NCI-H1105 (cell line): ENCODE measurements around the gene RBP7.
A peak's percentile ranks its signal among the peaks of the same experiment; 100 is the strongest.

Experiments
- DNase-seq: peaks from one replicate; lab custom pipeline; 2025; lab: John Stamatoyannopoulos, UW

The RBP7 gene

DNA sequence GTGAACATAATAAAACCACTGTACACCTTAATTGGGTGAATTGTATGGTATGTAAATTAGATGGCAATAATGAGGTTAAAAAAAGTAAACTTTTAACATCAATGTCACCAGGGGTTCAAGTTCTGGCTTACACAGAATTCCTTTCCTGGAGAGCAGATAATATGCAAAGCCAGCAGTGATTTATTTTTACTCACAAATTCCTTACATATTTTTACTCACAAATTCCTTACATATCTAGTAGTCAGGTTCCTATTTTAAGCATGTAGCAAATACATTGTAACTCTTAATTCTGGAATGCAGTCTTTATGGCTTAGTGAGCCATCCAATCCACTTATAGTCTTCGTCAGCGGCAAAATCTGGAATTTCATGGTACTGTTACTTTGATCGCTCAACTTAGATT is 34.4 kb downstream of the RBP7 start:
- no peak for DNase-seq

DNA sequence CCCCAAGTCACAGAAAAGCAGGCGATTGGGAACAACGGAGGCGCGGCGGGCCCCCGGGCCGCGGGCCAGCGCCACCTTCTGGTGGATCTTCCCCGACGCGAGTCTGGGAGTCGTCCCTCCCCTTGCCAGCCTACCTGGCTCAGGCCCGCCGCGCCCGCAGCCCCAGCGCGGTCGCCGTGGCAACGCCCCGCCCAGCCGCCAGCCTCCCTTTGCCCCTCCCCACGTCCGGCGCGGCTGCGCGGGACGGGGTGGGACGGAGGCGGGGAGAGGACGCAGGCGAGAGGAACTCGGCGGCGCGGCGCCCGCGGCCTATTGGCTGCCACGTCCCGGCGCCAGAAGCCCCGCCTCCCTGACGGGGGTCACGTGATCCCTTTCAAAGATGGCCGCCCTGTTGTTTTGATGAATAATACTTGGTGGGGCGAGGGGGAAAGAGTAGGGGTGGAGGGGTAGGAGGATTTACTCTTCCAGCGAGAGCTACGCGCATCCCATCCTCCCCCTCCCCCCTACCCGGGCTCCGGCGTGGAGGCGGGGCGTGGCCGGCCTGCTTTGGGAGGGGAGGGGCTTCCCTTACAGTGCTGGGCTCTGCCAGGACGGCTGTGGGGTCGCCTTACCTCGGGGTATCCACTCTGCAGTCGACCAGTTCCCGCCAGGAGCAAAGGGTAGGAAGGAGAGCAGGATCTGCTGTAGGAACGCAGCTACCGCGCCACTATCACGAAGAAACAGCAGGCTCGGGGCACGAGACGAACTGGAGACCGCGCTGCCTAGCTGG is 35.7 kb downstream of the RBP7 start, which contains the start of gene UBE4B:
TSS of gene UBE4B (plus strand) at position 369 of the 769 bp plus-strand sequence. CDS start 713 bp downstream, outside the sequence.
- peak; percentile 99 for DNase-seq

DNA sequence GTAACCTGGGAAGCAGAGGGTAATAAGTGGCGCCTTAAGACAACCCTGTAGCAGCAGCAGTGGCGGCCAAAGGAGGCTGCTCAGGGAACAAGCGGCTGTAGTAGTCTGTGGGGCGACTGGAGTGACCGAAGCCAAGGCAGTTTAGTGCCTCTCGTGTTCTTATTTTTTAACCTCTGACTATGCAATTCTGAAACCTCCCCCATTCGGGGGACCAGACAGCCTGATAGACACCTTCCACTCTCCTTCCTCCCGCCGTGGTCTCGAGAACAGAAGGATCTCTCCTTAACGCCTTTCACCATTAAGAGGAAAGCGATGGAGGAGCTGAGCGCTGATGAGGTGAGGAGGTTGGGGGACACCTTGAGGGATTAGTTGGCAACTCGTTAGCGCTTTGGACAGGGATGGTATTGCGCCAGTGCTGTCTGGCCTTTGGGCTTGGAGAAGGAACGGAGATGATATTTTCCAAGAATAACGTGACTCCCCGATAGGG is 36.4 kb downstream of the RBP7 start:
- DNase-seq = peak; percentile 32

DNA sequence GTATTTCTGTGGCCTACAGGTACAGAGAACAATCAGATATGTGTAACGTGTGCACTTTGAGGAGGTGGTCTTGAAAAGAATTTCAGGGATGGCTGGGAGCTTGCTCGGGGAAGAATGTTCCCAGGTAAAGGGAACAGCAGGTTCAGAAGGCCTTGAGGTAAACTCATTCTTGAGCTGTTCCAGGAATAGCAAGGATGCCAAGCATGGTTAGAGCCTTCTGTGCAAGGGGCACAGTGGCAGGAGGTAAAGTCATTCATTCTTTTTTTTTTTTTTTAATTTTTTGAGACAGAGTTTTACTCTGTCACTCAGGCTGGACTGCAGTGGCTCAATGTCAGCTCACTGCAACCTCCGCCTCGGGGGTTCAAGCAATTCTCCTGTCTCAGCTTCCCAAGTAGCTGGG is 45.7 kb downstream of the RBP7 start:
- no peak for DNase-seq

DNA sequence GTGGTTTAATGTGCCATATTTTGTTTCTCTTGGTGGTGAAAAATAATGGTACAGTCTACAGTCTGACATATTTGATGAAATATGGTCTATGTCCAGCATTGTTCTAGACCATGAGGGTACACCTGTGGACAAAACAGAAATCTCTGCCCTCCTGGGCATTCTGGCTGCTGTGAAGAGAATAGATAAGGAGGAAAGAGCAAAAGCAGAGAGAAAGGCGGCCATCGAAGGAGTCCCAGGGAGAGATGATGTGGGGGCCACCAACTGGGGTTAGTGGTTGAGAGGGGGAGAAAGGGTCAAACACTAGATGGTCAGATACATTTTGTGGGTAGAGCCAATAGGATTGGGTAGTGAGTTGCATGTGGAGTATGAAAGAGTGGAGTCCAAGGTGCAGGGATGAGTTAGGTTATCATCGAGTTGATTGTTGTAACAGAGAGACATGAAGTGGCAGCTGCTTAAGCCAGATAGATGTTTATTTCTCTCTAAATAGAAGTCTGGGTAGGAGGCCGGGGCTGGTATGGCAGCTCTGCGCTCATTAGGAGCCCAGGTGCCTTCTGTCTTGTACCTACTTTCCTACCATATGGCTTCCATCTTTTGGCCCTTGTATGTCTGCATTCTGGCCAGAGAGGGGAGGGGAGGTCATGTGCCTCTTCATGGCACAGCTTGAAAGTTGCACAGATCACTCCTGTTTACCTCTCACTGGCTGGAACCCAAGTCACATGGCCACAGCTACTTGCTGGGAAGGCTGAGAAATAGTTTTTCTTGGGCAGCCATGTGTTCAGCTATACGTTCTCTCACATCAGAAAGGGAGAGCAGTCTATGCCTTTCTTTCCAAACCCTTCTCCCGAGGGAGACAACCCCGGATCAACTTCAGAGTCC is 48.7 kb downstream of the RBP7 start:
- no peak for DNase-seq

DNA sequence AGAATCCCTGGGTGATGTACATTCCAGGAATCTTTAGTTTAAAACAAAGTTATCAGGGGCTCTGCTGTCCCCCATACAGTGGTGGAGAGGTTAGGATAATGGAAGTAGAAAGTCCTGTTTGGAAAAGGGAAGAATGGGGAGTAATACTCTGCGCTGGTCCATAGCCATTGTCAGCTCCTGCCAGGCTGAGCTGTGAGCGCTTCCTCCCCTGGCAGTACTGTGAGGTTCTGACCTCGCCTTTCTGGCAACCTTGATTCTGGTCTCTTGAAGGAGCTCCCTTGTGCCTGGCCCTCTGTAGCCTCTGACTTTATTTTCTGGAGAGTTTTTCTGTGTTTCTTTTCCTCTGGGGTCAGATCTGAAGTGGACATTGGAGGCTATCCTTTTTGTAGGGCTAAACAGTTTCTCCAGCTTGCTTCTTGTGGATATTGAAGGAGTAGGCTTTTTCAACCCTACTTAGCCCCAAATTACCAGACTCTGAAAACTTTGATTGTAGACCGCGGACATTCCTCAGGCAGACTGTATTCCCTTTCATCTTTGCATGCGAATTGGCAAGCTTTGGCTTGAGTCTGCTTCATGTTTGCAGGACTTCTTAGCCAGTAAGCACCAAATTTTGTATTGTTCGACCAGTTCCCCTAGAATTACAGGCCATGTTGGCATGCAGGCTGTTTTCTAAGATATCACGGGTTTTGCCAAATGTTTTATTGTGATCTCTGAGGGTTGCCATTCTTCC is 49.5 kb downstream of the RBP7 start:
- DNase-seq = no peak

DNA sequence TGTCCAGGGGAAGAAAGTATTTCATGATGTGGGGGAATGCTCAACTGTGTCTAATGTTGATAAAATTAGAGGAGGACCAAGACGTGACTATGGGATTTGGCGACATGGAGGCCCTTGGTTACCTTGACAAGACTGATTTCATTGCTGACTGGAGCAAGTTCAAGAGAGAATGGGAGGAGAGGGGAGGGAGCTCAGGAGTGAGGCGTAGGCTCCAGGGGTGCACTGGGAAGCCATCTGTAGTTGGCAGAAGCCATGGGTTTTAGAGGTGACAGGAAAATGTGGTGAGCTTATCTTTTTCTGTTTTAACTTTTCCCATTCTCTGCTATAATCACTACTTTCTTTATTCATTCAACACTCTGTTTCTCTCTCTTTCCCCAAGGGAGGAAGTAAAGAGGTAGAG is 51.6 kb downstream of the RBP7 start:
- no peak for DNase-seq

DNA sequence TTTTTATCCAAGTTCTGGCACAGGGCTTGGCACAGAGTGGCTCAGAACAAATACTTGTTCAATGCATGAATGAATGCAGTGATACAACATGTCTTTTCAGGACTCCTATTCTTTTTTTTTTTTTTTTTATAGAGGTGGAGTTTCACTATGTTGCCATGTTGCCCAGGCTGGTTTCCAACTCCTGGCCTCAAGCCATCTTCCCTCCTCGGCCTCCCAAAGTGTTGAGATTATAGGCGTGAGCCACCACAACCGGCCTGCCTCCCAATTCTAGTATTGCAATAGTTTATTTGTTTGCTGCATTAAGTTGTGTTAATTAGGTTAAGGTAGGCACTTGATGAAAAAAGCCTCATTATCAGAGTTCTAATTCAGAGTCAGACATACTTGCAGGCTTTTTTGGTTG is 53.6 kb downstream of the RBP7 start:
- DNase-seq = no peak

DNA sequence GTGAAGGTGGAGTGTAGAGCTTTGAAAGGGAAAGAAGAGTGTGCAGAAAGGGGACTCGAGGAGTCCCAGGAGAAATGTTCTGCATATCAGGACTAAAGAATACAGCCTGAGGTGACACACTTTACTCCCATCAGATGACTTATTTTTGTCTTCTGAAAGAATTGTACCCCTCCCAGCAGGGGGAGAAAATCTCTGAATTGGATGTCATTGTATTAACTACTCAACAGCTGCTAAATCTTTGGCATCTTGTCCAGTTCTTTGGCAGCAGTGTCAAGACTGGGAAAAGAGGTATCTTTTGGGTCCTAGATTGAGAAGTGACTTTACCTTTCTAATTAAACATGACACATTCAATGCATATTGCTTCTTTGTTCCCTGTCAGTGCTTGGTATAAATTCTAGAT is 54.6 kb downstream of the RBP7 start:
- no peak for DNase-seq

DNA sequence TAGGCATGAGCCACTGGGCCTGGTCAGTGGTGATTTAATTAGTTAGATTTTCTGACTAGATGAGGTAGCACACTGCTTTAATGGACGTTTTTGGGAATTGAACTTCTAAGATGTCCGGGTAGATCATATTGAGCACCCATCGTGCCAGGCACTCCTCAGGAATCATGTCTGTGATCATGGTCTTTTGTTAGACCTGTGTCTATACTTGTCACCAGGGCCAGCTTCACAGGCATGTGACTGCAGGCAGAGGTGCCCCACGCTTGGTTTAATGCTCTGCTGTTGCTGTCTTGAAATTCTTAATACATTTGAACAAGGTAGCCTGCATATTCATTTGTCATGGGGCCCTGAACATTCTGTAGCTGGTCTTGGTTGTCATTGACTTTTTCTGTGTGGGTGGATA is 55.3 kb downstream of the RBP7 start:
- no peak for DNase-seq

DNA sequence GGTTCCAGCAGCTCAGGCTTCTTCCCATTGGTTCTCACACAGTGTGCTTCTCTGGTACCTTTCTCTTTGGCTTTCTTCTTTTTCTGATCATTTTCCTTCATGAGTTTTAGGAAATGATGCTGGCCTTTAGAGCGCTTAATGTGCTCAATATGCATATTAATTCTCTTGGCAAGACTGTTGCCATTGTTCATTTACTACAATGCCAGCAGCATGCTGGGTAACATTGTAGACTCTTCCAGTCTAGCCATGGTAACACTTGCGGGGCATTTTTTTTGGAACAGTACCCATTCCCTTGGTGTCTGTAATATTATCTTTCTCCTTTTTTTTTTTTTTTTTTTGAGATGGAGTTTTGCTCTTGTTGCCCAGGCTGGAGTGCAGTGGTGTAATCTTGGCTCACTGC is 57.4 kb downstream of the RBP7 start:
- no peak for DNase-seq

DNA sequence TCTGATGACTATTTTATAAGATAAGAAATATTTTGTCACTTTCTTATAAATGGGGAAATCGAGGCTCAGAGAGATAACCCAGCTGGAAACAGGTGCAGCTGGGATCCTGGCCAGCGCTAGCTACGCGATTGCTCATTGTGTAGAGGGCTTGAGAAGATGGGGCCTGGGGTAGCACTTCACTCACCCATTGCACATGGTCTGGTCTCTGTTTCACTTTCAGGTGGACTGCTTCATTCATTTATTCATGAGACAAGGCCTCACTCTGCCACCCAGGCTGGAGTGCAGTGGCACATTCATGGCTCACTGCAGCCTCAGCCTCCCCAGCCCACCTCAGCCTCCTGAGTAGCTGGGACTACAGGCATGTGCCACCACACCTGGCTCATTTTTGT is 59.6 kb downstream of the RBP7 start:
- no peak for DNase-seq

DNA sequence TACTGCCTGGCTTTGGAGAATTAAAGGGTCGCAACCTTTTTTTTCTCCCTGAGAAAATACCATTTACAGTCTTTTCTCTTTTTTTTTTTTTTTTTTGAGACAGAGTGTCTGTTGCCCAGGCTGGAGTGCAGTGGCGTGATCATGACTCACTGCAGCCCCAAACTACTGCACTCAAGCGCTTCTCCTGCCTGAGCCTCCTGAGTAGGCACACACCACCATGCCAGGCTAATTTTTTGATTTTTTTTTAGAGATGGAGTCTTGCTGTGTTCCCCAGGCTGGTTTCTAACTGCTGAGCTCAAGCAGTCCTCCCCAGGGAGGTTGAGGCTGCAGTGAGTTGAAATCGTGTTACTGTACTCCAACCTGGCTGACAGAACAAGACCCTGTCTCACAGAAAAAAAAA is 60.3 kb downstream of the RBP7 start:
- DNase-seq = no peak

DNA sequence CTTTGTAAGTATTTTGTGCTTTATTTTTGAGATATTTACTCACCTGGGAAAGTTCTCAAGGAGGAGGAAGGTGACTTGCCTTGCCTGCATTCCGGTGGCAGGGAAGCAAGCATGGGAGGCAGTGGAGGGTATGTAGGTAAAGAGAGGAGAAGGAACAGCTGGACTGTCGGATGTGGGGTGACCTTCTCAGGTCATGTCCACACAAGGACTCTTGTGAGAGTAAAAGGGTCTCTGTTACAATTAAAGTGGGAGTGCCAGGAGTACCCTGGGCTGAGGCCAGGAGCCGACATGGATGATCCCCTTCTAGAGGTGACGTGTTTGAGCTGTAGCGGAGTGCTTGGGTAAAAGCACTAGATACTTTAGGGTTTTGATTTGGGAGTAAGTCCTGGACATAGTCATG is 60.8 kb downstream of the RBP7 start:
- DNase-seq = no peak

DNA sequence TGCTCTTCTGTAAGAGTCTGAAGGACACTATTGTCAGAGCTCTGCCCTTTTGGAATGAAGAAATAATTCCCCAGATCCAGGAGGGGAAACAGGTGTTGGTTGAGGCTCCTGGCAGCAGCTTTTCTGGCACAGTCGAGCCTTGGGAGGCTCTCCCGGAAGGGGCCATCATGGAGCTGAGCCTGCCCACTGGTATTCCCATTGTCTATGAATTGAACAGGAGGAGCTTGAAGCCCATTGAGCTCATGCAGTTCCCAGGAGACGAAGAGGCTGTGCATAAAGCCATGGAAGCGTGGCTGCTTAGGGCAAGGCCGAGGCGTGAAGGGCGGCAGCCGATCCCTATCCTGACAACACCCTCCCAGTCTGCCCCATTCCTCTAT is 62.3 kb downstream of the RBP7 start:
- no peak for DNase-seq

DNA sequence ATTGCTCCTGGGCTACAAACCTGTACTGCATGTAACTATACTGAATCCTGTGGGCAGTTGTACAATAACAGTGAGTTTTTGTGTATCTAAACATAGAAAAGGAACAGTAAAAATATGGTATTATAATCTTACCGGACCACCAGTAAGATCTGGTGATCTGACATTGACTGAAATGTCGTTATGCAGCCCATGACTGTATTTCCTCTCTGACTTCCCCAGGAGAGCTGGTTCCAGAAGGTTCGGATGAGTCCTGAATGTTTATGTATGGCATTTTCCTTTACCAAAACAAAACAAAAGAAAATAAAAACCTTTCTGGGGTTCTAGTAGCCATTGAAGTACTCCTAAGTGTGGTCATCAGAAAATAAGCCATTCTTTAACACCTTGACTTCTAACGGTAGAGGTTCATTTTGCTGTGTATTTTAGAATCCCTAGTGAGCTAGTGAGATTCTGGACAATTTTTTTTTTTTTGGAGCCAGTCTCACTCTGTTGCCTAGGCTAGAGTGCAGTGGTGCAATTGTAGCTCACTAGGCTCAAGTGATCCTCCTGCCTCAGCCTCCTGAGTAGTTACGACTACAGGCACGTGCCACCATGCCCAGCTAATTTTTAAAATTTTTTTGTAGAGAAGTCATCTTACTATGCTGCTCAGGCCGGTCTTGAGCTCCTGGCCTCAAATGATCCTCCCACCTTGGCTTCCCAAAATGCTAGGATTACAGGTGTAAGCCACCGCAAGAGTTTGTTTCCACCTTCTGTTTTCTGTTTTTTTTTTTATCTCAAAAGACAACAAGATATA is 63.5 kb downstream of the RBP7 start:
- no peak for DNase-seq

DNA sequence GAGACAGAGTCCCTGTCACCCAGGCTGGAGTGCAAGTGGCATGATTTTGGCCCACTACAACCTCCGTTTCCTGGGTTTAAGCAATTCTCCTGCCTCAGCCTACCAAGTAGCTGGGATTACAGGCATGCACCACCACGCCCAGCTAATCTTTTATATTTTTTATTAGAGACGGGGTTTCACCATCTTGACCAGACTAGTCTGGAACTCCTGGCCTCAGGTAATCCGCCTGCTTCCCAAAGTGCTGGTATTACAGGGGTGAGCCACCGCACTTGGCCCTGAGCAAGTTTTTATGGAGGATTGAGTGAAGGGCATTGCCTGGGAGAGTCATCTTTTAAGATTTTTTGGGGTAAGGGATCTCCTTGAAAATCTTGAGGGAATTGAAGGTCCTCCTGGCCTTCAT is 64.2 kb downstream of the RBP7 start:
- DNase-seq = no peak

DNA sequence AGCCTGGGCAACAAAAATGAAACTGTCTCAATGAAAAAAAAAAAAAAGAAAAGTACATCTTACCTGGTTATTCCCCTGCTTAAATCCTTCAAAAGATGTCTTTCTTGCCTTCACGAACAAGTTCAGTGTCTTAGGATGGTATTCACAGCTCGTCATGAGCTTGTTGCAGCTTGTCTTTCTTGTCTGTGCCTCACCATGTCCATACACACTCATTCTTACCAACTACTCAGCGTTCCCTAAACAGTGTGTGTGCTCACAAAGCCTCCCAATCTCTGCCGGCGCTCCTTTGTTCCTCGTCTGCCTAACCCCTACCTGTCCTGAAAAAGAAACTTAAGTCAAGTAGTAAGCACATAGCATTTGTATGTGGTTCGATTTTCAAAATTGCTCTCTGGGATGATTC is 66.8 kb downstream of the RBP7 start:
- no peak for DNase-seq

DNA sequence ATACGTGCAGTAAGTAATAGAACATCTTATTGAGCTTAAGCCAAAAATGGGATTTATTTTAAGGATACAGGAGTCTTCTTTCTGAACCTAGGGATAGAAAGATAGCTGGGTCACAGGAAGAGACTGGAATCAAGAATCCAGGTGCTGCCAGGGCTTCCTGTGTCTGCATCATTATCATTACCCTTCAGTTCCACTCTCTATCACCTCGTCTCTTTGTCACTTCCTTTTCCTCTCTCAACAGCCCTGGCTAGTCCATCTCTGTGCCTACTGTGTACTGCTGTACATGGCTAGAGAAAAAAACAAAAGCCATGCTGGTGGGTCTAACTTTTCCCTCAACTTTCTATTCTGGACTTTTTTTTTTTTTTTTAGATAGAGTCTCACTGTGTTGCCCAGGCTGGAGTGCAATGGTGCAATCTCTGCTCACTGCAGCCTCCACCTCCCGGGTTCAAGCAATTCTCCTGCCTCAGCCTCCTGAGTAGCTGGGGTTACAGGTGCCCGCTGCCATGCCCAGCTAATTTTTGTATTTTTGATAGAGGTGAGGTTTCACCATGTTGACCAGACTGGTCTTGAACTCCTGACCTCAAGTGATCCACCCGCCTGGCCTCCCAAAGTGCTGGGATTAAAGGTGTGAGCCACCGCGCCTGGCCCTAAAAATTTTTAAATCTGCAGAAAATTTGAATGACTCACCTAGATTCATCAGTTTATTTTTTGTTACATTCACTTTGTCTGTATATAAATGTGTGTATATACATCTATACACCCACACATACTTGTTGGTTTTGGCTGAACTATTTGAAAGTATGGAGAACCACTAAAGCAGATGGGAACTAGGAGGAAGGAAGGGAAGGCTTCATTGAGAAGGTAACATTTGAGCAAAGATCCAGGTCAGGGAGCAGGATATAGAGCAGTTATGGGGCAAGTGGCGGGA is 67.7 kb downstream of the RBP7 start:
- no peak for DNase-seq

DNA sequence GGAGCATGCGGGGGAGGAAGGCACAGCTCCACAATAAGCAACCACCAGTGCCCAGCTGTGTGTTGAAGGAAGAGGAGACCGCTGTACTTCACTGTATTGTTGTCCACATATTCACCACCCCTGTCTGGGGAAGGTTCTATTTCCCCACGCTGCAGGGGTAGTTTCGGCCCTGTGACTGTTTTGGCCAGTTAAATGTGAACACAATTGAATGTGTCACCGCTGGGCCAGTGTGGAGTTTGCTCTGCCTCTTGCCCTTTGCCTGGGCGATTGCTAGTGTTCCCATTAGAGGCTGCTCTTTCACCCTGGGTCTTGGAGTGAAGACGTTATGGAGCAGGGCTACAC is 68.3 kb downstream of the RBP7 start:
- DNase-seq = no peak
